Kidney (tissue), 14 donors: ENCODE data around the gene MGA. TPM values are rescaled to one million over a fixed set of nuclear protein-coding genes. Genes with fewer than 3 reads are reported as not detected.

Experiments
- DNase-seq, 5 donors: peaks; one replicate each; pipeline ENCODE4 v3.0.0-alpha.2; 2013 to 2020
- FAIRE-seq: peaks from 2 replicates; lab custom pipeline; 2012; peaks lifted over from hg19 to GRCh38; lab: Jason Lieb, UNC
- H3K27ac ChIP-seq, 2 donors: one replicate each; pipeline ENCODE4 v1.7.0; 2013; ENCODE audit warnings: low read depth in 2 of 2, low read length in 2 of 2, inconsistent platforms in 1 of 2
- H3K27me3 ChIP-seq: one replicate; pipeline ENCODE4 v1.7.1; 2013; ENCODE audit warnings: low read length, inconsistent platforms; ENCODE audit not compliant: control insufficient read depth, insufficient read depth
- H3K36me3 ChIP-seq, 3 donors: one replicate each; pipeline versions ENCODE4 v1.7.0 to v1.7.1; 2013; ENCODE audit warnings: low read length in 3 of 3, control low read depth in 1 of 3, inconsistent platforms in 1 of 3; ENCODE audit not compliant: insufficient read depth in 3 of 3, control insufficient read depth in 2 of 3
- H3K4me1 ChIP-seq, 3 donors: one replicate each; pipeline versions ENCODE4 v1.7.0 to v1.7.1; 2013; ENCODE audit warnings: low read length in 3 of 3, inconsistent platforms in 1 of 3, low read depth in 1 of 3; ENCODE audit not compliant: control insufficient read depth in 2 of 3, insufficient read depth in 2 of 3
- H3K4me3 ChIP-seq, 3 donors: one replicate each; pipeline versions ENCODE4 v1.7.0 to v1.8.1; 2013; ENCODE audit warnings: low read length in 3 of 3, control low read depth in 1 of 3, inconsistent platforms in 1 of 3
- H3K9ac ChIP-seq, 3 donors: one replicate each; pipeline versions ENCODE4 v1.7.0 to v1.7.1; 2013; ENCODE audit warnings: low read length in 3 of 3, control low read depth in 1 of 3, inconsistent platforms in 1 of 3
- H3K9me3 ChIP-seq, 3 donors: one replicate each; pipeline versions ENCODE4 v1.7.0 to v1.7.1; 2013; ENCODE audit warnings: low read length in 3 of 3, control low read depth in 1 of 3, inconsistent platforms in 1 of 3; ENCODE audit not compliant: control insufficient read depth in 2 of 3, insufficient read depth in 1 of 3
- intact Hi-C: fragments of 100-400 bp; cut with DNase I; formaldehyde crosslinking; loops from one replicate; pipeline ENCODE4 v1.11.1; 2022
- polyA plus RNA-seq: library from polyadenylated mRNA; stranded (reverse); fragments of 350-450 nt; fragmentation: Illumina TruSeq; extraction: RNeasy Lipid Tissue Mini Kit (QIAGEN cat#74804); gene quantifications from one replicate; pipeline ENCODE4 v1.2.3, GENCODE V29; 2014; ENCODE audit warnings: low read depth, low replicate concordance; ENCODE audit not compliant: insufficient read depth
- total RNA-seq: library from RNA; stranded (reverse); fragmentation: NEBNext Ultra II Directional; extraction: Animal tissue kit (Norgen Biotek cat#: 25700); gene quantifications from one replicate; pipeline ENCODE4 v1.2.1, GENCODE V29; 2021
- TF ChIP-seq, protein P1 (sequence below): IDR thresholded peaks from 3 replicates; pipeline ENCODE4 v1.5.1; 2012; ENCODE audit warnings: mild to moderate bottlenecking, moderate library complexity, borderline replicate concordance; ENCODE audit not compliant: insufficient read depth; ENCODE audit errors: extremely low read depth
- donor health status: control.
- donor health status: control.
- donor health status: control.
- donor health status: control.
- donor health status: control.
- donor health status: DM: yes; HTN: yes; CAD: no.
- donor health status: Normal renal cell carcinoma (clear cell type).

The MGA gene
- total and polyA plus RNA-seq, 2 donors from 2014 or later = 1.9 to 40.1 TPM

DNA sequence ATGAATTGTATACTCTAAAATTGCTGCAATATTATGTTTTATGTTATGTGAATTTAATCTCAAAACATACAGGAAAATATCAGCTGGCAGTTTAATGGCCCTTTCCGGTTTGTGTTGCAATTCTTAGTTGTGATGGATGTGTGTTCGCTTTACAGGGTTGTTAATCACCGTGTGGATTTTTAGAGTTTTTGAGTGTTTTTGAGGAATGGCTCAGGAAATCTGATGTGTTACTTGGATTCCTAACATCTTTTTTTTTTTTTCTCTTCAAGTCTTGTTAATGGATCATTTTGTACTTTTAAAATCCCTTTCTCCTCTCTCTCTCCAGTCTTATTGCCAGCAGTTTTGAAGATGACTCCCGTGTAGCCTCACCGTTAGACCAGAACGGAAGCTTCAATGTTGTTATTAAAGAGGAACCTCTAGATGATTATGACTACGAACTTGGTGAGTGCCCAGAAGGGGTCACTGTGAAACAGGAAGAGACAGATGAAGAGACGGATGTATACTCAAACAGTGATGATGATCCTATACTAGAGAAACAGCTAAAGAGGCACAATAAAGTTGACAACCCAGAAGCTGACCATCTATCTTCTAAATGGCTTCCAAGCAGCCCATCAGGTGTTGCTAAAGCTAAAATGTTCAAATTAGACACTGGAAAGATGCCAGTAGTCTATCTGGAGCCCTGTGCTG is 35.7 kb downstream of the MGA start:
- Histone ChIP-seq H3K9me3 (no peaks in the 10 kb centered on the region), H3K4me3 (no peak overlapping the region), H3K27ac (no peak overlapping the region), H3K36me3 (no peaks in the 10 kb centered on the region), H3K27me3 (no peaks in the 10 kb centered on the region), H3K4me1 (no peaks in the 10 kb centered on the region), H3K9ac (no peak overlapping the region)
- DNase-seq (peak in 2 of 5 donors; percentile 16 to 52), FAIRE-seq (no peak)
- intact Hi-C loops = no loop called here
- TF ChIP-seq, protein P1, sequence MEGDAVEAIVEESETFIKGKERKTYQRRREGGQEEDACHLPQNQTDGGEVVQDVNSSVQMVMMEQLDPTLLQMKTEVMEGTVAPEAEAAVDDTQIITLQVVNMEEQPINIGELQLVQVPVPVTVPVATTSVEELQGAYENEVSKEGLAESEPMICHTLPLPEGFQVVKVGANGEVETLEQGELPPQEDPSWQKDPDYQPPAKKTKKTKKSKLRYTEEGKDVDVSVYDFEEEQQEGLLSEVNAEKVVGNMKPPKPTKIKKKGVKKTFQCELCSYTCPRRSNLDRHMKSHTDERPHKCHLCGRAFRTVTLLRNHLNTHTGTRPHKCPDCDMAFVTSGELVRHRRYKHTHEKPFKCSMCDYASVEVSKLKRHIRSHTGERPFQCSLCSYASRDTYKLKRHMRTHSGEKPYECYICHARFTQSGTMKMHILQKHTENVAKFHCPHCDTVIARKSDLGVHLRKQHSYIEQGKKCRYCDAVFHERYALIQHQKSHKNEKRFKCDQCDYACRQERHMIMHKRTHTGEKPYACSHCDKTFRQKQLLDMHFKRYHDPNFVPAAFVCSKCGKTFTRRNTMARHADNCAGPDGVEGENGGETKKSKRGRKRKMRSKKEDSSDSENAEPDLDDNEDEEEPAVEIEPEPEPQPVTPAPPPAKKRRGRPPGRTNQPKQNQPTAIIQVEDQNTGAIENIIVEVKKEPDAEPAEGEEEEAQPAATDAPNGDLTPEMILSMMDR = no peak

DNA sequence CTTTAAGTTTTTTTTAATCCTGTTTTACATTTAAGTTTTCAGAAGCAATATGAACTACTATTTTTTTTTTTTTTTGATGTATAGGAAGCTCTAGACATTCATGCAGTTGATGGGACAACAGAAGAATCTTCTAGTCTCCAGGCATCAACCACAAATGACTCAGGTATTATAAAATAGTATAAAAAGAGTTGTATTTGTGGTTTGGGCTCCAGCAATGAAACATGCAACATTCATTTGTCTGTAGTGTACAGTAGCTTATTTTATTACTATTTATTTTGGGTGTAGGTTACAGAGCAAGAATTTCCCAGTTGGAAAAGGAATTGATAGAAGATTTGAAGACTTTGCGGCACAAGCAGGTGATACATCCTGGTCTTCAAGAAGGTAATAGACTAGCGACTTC is 38.6 kb downstream of the MGA start:
- no peak for FAIRE-seq
- H3K9me3 ChIP-seq = no peaks in the 10 kb centered on the region
- DNase-seq = no peak
- intact Hi-C loops = no loop called here
- no peaks in the 10 kb centered on the region for H3K36me3 ChIP-seq
- H3K9ac ChIP-seq = no peak overlapping the region
- H3K4me1 ChIP-seq = no peaks in the 10 kb centered on the region
- TF ChIP-seq, protein P1 = no peak
- H3K27me3 ChIP-seq = no peaks in the 10 kb centered on the region
- no peak overlapping the region for H3K27ac ChIP-seq
- H3K4me3 ChIP-seq = no peak overlapping the region

DNA sequence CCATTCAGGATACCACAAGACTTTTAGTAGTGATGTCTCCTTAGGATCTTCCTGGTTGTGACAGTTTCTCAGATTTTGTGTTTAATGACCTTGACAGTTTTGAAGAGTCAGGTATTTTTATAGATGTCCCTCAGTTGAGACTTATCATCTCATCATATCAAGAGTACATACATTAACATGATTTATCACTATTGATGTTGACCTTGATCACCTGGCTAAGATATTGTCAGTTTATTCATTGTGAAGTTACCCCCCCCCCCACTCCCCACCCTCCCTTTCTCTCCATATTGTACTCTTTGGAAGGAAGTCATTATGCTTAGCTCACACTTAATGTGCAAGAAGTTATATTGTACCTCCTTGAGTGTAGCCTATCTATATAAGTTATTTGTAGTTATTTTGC is 42.9 kb downstream of the MGA start:
- DNase-seq (no peak), FAIRE-seq (no peak)
- H3K27me3 ChIP-seq = no peaks in the 10 kb centered on the region
- no peak overlapping the region for H3K27ac ChIP-seq
- TF ChIP-seq, protein P1 = no peak
- peaks cover 0 to 4% (median 0%) of the 10 kb centered on the region in 3 donors for H3K36me3 ChIP-seq
- H3K9me3 ChIP-seq = no peaks in the 10 kb centered on the region
- no peaks in the 10 kb centered on the region for H3K4me1 ChIP-seq
- no peak overlapping the region for H3K9ac ChIP-seq
- H3K4me3 ChIP-seq = no peak overlapping the region
- intact Hi-C loops = no loop called here

DNA sequence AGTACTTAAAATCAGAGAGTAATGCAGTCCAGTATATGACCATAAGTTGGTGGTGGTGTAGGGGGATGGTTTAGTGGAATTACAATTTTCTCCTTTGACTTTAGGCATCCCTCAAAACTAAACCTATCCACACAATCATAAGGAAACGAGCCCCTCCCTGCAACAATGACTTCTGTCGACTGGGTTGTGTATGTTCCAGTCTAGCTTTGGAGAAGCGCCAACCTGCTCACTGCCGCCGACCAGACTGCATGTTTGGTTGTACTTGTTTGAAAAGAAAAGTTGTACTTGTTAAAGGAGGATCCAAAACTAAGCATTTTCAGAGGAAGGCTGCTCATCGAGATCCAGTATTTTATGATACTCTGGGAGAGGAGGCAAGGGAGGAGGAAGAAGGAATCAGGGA is 52.8 kb downstream of the MGA start:
- Histone ChIP-seq H3K9ac (no peak overlapping the region), H3K9me3 (no peaks in the 10 kb centered on the region), H3K36me3 (peaks cover 0 to 18% (median 15%) of the 10 kb centered on the region in 3 donors), H3K27me3 (no peaks in the 10 kb centered on the region), H3K4me1 (no peaks in the 10 kb centered on the region), H3K27ac (no peak overlapping the region), H3K4me3 (no peak overlapping the region)
- FAIRE-seq (no peak), DNase-seq (peak in 1 of 5 donors; percentile 15)
- TF ChIP-seq, protein P1 = no peak
- intact Hi-C loops = no loop called here
